Measurements from ENCODE around the gene CABLES1. TPM values are rescaled to one million over a fixed set of nuclear protein-coding genes. Genes with fewer than 3 reads are reported as not detected.

The CABLES1 gene
- polyA plus RNA-seq, 2 of the 4 experiments (the other 2 are of a cell fraction) = 4.5 to 8.6 TPM

DNA sequence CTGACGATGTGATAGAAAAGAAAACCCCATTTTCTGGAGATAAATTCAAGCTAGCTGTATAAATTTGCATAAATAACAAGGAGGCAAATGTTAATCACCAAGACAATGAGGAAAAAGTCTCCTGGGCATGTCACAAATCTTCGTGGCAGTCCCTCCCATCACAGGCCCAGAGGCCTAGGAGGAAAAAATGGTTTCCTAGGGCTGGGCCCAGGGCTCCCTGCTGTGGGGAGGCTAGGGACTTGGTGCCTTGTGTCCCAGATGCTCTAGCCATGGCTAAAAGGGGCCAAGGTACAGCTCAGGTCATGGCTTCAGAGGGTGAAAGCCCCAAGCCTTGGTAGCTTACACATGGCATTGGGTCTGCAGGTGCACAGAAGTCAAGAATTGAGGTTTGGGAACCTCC lies 134.6 kb downstream of the CABLES1 start:
- ChIA-PET POLR2A (no interaction called here), CTCF (no interaction called here)
- 44% methylated on average over 2 of the region's 2 CpGs for WGBS (ENCODE audit: missing lambda C conversion rate)
- peak; percentile 92 for TF ChIP-seq ZFP36 (IDR thresholded peaks at IDR 0.05; ENCODE audit: borderline replicate concordance, partially characterized antibody)
- TF ChIP-seq, protein P1, sequence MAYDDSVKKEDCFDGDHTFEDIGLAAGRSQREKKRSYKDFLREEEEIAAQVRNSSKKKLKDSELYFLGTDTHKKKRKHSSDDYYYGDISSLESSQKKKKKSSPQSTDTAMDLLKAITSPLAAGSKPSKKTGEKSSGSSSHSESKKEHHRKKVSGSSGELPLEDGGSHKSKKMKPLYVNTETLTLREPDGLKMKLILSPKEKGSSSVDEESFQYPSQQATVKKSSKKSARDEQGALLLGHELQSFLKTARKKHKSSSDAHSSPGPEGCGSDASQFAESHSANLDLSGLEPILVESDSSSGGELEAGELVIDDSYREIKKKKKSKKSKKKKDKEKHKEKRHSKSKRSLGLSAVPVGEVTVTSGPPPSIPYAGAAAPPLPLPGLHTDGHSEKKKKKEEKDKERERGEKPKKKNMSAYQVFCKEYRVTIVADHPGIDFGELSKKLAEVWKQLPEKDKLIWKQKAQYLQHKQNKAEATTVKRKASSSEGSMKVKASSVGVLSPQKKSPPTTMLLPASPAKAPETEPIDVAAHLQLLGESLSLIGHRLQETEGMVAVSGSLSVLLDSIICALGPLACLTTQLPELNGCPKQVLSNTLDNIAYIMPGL (CRISPR knock-in tag; IDR thresholded peaks at IDR 0.05; ENCODE audit: borderline replicate concordance) = no peak
- H3K27ac ChIP-seq = no peak overlapping the region
- no peak for FAIRE-seq
- DNase-seq (ENCODE audit: low read depth in 1 of 2, low spot score in 1 of 2) = no peak
- no peak for ATAC-seq
- no peak overlapping the region for H3K4me3 ChIP-seq
- H3K9me3 ChIP-seq = peaks cover 13% of the 10 kb centered on the region; the same call in 1 of the 3 replicates
- H3K4me2 ChIP-seq = no peak overlapping the region
- H3K4me1 ChIP-seq = no peaks in the 10 kb centered on the region

GRCh38 chr18:23270986-23271680 lies 135.8 kb downstream of the CABLES1 start:
- 62% methylated on average over 4 of the region's 4 CpGs for whole genome bisulfite sequencing (ENCODE audit: missing lambda C conversion rate)
- H3K4me3 ChIP-seq = no peak overlapping the region
- ATAC-seq = no peak
- no peak overlapping the region for H3K4me2 ChIP-seq
- FAIRE-seq = no peak
- ChIA-PET POLR2A (no interaction called here), CTCF (interaction anchor here (0.8 kb wide), 1 partner anchor 18 kb away, joined by 3 read pairs; no protein-coding TSS in a partner anchor)
- no peak for DNase-seq (ENCODE audit: low read depth in 1 of 2, low spot score in 1 of 2)
- no peaks in the 10 kb centered on the region for H3K4me1 ChIP-seq
- TF ChIP-seq JUNB (IDR thresholded peaks at IDR 0.05) = no peak
- no peak for TF ChIP-seq ELK1 (IDR thresholded peaks at IDR 0.05; ENCODE audit: low read depth, low read length)
- no peak for TF ChIP-seq TFCP2L1 (CRISPR knock-in tag; IDR thresholded peaks at IDR 0.05)
- TF ChIP-seq NR3C1 (IDR thresholded peaks at IDR 0.05) = no peak
- TF ChIP-seq FOXS1 (CRISPR knock-in tag; IDR thresholded peaks at IDR 0.05) = no peak
- no peak for TF ChIP-seq EHF (CRISPR knock-in tag; IDR thresholded peaks at IDR 0.05)
- TF ChIP-seq REST (IDR thresholded peaks at IDR 0.05) = no peak
- no peak for TF ChIP-seq MAZ (IDR thresholded peaks at IDR 0.05; ENCODE audit: borderline replicate concordance, low read depth, low read length)
- TF ChIP-seq, protein P2, sequence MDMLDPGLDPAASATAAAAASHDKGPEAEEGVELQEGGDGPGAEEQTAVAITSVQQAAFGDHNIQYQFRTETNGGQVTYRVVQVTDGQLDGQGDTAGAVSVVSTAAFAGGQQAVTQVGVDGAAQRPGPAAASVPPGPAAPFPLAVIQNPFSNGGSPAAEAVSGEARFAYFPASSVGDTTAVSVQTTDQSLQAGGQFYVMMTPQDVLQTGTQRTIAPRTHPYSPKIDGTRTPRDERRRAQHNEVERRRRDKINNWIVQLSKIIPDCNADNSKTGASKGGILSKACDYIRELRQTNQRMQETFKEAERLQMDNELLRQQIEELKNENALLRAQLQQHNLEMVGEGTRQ (IDR thresholded peaks at IDR 0.05) = no peak
- no peak for TF ChIP-seq CTCF (IDR thresholded peaks at IDR 0.05)
- TF ChIP-seq HOXA7 (CRISPR knock-in tag; IDR thresholded peaks at IDR 0.05) = no peak
- TF ChIP-seq ZSCAN20 (CRISPR knock-in tag; IDR thresholded peaks at IDR 0.05) = no peak
- no peak for TF ChIP-seq GATA3 (IDR thresholded peaks at IDR 0.05; ENCODE audit: borderline replicate concordance)
- no peak for TF ChIP-seq MYC (IDR thresholded peaks at IDR 0.05; ENCODE audit: borderline replicate concordance, low read length)
- no peak for TF ChIP-seq RCOR1 (IDR thresholded peaks at IDR 0.05; ENCODE audit: low read depth, low read length)
- no peak for TF ChIP-seq CBX2 (IDR thresholded peaks at IDR 0.05; ENCODE audit: borderline replicate concordance, low read depth)
- no peak for TF ChIP-seq RFX5 (IDR thresholded peaks at IDR 0.05)
- no peak for TF ChIP-seq SREBF2 (IDR thresholded peaks at IDR 0.05)
- no peak for TF ChIP-seq HDAC2 (IDR thresholded peaks at IDR 0.05)
- no peak for TF ChIP-seq CHD2 (IDR thresholded peaks at IDR 0.05; ENCODE audit: low read length, partially characterized antibody)
- no peak overlapping the region for H3K27ac ChIP-seq
- peaks cover 13% of the 10 kb centered on the region; the same call in 1 of the 3 replicates for H3K9me3 ChIP-seq
